Keratinocyte (primary cell): ENCODE results near the gene TANK. TPM values are rescaled to one million over a fixed set of nuclear protein-coding genes. Genes with fewer than 3 reads are reported as not detected.

Experiments
- DNase-seq: peaks from one replicate; pipeline ENCODE4 v3.0.0-alpha.2; 2011; ENCODE audit warnings: low read depth, missing footprints, low spot score
- FAIRE-seq: peaks from 2 replicates; lab custom pipeline; 2011; peaks lifted over from hg19 to GRCh38; lab: Jason Lieb, UNC
- H2AFZ ChIP-seq: 2 replicates; pipeline ENCODE4 v1.6.0; 2012; ENCODE audit warnings: low read length, control low read depth, inconsistent platforms; ENCODE audit not compliant: control insufficient read depth
- H3K27ac ChIP-seq: 2 replicates; pipeline ENCODE4 v1.5.1; 2011; ENCODE audit warnings: low read length; ENCODE audit not compliant: control insufficient read depth, insufficient read depth
- H3K27me3 ChIP-seq: 3 replicates; pipeline ENCODE4 v1.6.0; 2011; ENCODE audit warnings: low read length; ENCODE audit not compliant: control insufficient read depth, insufficient read depth; ENCODE audit errors: extremely low read depth
- H3K36me3 ChIP-seq, 2 experiments: 2 replicates in 1 of 2; 3 replicates in 1 of 2; pipeline ENCODE4 v1.5.1; 2011; ENCODE audit warnings: low read length in 2 of 2, mild to moderate bottlenecking in 1 of 2; ENCODE audit not compliant: control insufficient read depth in 2 of 2, insufficient read depth in 2 of 2; ENCODE audit errors: extremely low read depth in 1 of 2
- H3K4me1 ChIP-seq: 3 replicates; pipeline ENCODE4 v1.5.1; 2011; ENCODE audit warnings: low read length; ENCODE audit not compliant: control insufficient read depth, insufficient read depth; ENCODE audit errors: extremely low read depth
- H3K4me2 ChIP-seq: 3 replicates; pipeline ENCODE4 v1.6.0; 2011; ENCODE audit warnings: low read depth, low read length; ENCODE audit not compliant: control insufficient read depth, insufficient read depth; ENCODE audit errors: extremely low read depth
- H3K4me3 ChIP-seq, 3 experiments: fragments of 200-600 bp in 1 of 3; sonication (generic) in 1 of 3; 2 replicates in 2 of 3; 3 replicates in 1 of 3; pipeline ENCODE4 v1.5.1; 2011 to 2016; ENCODE audit warnings: low read length in 3 of 3, mild to moderate bottlenecking in 3 of 3, control low read depth in 2 of 3, inconsistent platforms in 1 of 3, low read depth in 1 of 3, mixed read lengths in 1 of 3, mixed run types in 1 of 3, moderate library complexity in 1 of 3; ENCODE audit not compliant: control insufficient read depth in 2 of 3, insufficient read depth in 2 of 3; ENCODE audit errors: extremely low read depth in 1 of 3
- H3K79me2 ChIP-seq: 2 replicates; pipeline ENCODE4 v1.6.0; 2012; ENCODE audit warnings: low read length; ENCODE audit not compliant: control insufficient read depth, insufficient read depth
- H3K9ac ChIP-seq: 3 replicates; pipeline ENCODE4 v1.6.0; 2011; ENCODE audit warnings: low read length; ENCODE audit not compliant: control insufficient read depth, insufficient read depth; ENCODE audit errors: extremely low read depth
- H3K9me1 ChIP-seq: 3 replicates; pipeline ENCODE4 v1.6.0; 2011; ENCODE audit warnings: low read length; ENCODE audit not compliant: control insufficient read depth, insufficient read depth; ENCODE audit errors: extremely low read depth
- H3K9me3 ChIP-seq: 2 replicates; pipeline ENCODE4 v1.5.1; 2012; ENCODE audit warnings: low read depth, low read length; ENCODE audit not compliant: control insufficient read depth
- H4K20me1 ChIP-seq: 3 replicates; pipeline ENCODE4 v1.6.0; 2011; ENCODE audit warnings: low read length; ENCODE audit not compliant: control insufficient read depth, insufficient read depth; ENCODE audit errors: extremely low read depth
- EZH2 ChIP-seq: IDR thresholded peaks from one replicate; pipeline ENCODE4 v1.6.1; 2012; ENCODE audit warnings: inconsistent platforms, mild to moderate bottlenecking, low read length, moderate library complexity
- dilution Hi-C: fragments of 300-500 bp; cut with MboI; formaldehyde crosslinking; loops from one replicate; pipeline ENCODE4 v1.7.0; 2020; ENCODE audit warnings: low sequenced_read_pairs; ENCODE audit not compliant: extremely low pct_ligation_motif_present
- polyA plus RNA-seq, 5 experiments: library from polyadenylated mRNA; depleted of rRNA in 3 of 5; stranded (reverse) in 3 of 5; stranded (forward) in 1 of 5; unstranded in 1 of 5; fragments of >200 nt; gene quantifications; 1 replicate in 1 of 5; 2 replicates in 3 of 5; 3 replicates in 1 of 5; pipeline versions ENCODE4 v1.2.1 to v1.2.3, GENCODE V29; 2011 to 2012; ENCODE audit warnings: missing spikeins in 2 of 5, low read depth in 1 of 5, low replicate concordance in 1 of 5
- TF ChIP-seq, protein P1 (sequence below), 3 experiments: IDR thresholded peaks in 1 of 3; conservative IDR thresholded peaks in 1 of 3; optimal IDR thresholded peaks in 1 of 3; 2 replicates in 2 of 3; 3 replicates in 1 of 3; pipeline versions ENCODE3 to v1.5.1; 2011; ENCODE audit warnings: low read length in 3 of 3, mild to moderate bottlenecking in 3 of 3, moderate library complexity in 2 of 3, control low read depth in 1 of 3, inconsistent platforms in 1 of 3; ENCODE audit not compliant: insufficient read depth in 2 of 3; ENCODE audit errors: extremely low read depth in 1 of 3

The TANK gene
- polyA plus RNA-seq, 1 donor (not counting 4 experiments of a cell fraction or from before 2014, with no cell fraction given), result 47.2 TPM

DNA sequence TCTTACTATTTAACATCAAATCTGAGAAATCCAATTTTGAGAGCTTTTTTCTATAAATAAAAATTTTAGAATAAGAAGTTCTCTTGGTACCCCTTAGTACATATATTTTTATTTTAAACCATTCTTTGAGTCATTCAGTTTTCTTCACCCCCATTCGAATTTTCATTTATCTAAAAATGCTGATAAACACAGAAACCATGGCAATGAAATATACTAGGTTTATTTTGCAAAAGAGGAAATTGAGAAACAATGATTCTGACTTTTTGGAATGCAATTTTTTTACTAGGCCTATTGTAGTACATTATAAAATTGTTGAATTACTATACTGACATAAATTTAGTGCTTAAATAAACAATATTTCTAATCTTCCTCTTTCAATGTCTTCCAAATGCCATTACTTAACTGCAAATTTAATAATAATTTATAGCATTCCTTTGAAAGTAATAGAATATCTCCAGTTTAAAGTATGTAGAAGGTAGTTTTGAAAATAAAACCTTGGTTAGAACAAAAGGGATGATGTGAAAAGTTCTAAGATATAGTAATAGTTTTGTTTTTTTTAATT is 46.3 kb downstream of the TANK start:
- Histone ChIP-seq H3K9me1 (no peaks in the 10 kb centered on the region), H3K79me2 (no peaks in the 10 kb centered on the region), H3K9ac (no peak overlapping the region), H4K20me1 (no peaks in the 10 kb centered on the region), H3K27me3 (no peaks in the 10 kb centered on the region), H3K4me2 (no peak overlapping the region), H3K4me1 (peaks cover 7% of the 10 kb centered on the region), H3K36me3 (peaks cover 3 to 5% of the 10 kb centered on the region in 2 experiments), H2AFZ (no peak overlapping the region), H3K4me3 (no peak overlapping the region), H3K9me3 (no peaks in the 10 kb centered on the region), H3K27ac (no peak overlapping the region)
- FAIRE-seq, result no peak
- no peak for DNase-seq
- dilution Hi-C loops, result no loop called here
- TF ChIP-seq, protein P1, sequence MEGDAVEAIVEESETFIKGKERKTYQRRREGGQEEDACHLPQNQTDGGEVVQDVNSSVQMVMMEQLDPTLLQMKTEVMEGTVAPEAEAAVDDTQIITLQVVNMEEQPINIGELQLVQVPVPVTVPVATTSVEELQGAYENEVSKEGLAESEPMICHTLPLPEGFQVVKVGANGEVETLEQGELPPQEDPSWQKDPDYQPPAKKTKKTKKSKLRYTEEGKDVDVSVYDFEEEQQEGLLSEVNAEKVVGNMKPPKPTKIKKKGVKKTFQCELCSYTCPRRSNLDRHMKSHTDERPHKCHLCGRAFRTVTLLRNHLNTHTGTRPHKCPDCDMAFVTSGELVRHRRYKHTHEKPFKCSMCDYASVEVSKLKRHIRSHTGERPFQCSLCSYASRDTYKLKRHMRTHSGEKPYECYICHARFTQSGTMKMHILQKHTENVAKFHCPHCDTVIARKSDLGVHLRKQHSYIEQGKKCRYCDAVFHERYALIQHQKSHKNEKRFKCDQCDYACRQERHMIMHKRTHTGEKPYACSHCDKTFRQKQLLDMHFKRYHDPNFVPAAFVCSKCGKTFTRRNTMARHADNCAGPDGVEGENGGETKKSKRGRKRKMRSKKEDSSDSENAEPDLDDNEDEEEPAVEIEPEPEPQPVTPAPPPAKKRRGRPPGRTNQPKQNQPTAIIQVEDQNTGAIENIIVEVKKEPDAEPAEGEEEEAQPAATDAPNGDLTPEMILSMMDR (optimal IDR thresholded peaks at IDR 0.05 in 1 of 3, IDR thresholded peaks at IDR 0.05 in 1 of 3, conservative IDR thresholded peaks at IDR 0.05 in 1 of 3; ENCODE audit: extremely low read depth in 1 of 3, insufficient read depth in 2 of 3, low read length in 3 of 3), result no peak
- no peak for TF ChIP-seq EZH2

- no peak overlapping the region for H3K4me3 ChIP-seq
- no peaks in the 10 kb centered on the region for H3K9me3 ChIP-seq
- DNase-seq (no peak), FAIRE-seq (no peak)
- no peaks in the 10 kb centered on the region for H4K20me1 ChIP-seq
- H3K27me3 ChIP-seq, result no peaks in the 10 kb centered on the region
- no peak overlapping the region for H3K27ac ChIP-seq
- no peak overlapping the region for H2AFZ ChIP-seq
- H3K9ac ChIP-seq, result no peak overlapping the region
- H3K4me1 ChIP-seq, result peaks cover 7% of the 10 kb centered on the region
- H3K4me2 ChIP-seq, result no peak overlapping the region
- H3K36me3 ChIP-seq, result peaks cover 4 to 5% of the 10 kb centered on the region in 2 experiments
- no peaks in the 10 kb centered on the region for H3K79me2 ChIP-seq
- TF ChIP-seq, protein P1 (optimal IDR thresholded peaks at IDR 0.05 in 1 of 3, IDR thresholded peaks at IDR 0.05 in 1 of 3, conservative IDR thresholded peaks at IDR 0.05 in 1 of 3; ENCODE audit: extremely low read depth in 1 of 3, insufficient read depth in 2 of 3, low read length in 3 of 3), result no peak
- TF ChIP-seq EZH2, result no peak
- no peaks in the 10 kb centered on the region for H3K9me1 ChIP-seq
- dilution Hi-C loops, result no loop called here
These were observed 47.7 kb downstream of the TANK start for GRCh38 chr2:161207941-161208340.
